Psoas muscle (tissue), 8 donors: ENCODE measurements around the gene PEBP1. TPM values are rescaled to one million over a fixed set of nuclear protein-coding genes. Genes with fewer than 3 reads are reported as not detected.

Experiments
- ATAC-seq, 4 donors: fragments of 200-7000 bp; cut with Tn5 transposase; one replicate each; pipeline ENCODE4 v1.9.1; 2020; ENCODE audit warnings: moderate library complexity in 3 of 4, mild to moderate bottlenecking in 2 of 4
- DNase-seq, 2 donors: peaks; one replicate each; pipeline ENCODE4 v3.0.0-alpha.2; 2020
- H3K27ac ChIP-seq: fragments of 200-600 bp; one replicate; pipeline ENCODE4 v1.8.0; 2022
- H3K27me3 ChIP-seq, 3 donors: fragments of 200-600 bp in 1 of 3; one replicate each; pipeline versions ENCODE4 v1.6.1 to v1.8.0; 2013 to 2022; ENCODE audit warnings: low read length in 2 of 3, mild to moderate bottlenecking in 2 of 3, moderate library complexity in 1 of 3; ENCODE audit not compliant: insufficient read depth in 3 of 3
- H3K36me3 ChIP-seq, 2 donors: fragments of 200-600 bp in 1 of 2; one replicate each; pipeline versions ENCODE4 v1.6.1 to v1.8.0; 2013 to 2022; ENCODE audit warnings: low read depth in 1 of 2, mild to moderate bottlenecking in 1 of 2, moderate library complexity in 1 of 2; ENCODE audit not compliant: insufficient read depth in 1 of 2
- H3K4me1 ChIP-seq: fragments of 200-600 bp; one replicate; pipeline ENCODE4 v1.8.0; 2022
- H3K4me3 ChIP-seq: fragments of 200-600 bp; one replicate; pipeline ENCODE4 v1.8.0; 2022; ENCODE audit warnings: mild to moderate bottlenecking
- H3K9me3 ChIP-seq: fragments of 200-600 bp; one replicate; pipeline ENCODE4 v1.8.0; 2022
- CTCF ChIP-seq: fragments of 200-600 bp; IDR thresholded peaks from one replicate; pipeline ENCODE4 v1.8.0; 2022; ENCODE audit warnings: antibody characterized with exemption
- WGBS, 3 donors: extraction: QIAGEN DNeasy Blood & Tissue Kit; methylation state at CpG; one replicate each; pipeline versions ENCODE4 v1.1.6 to v1.1.7; 2013; 5-methylcytosine and 5-hydroxymethylcytosine counted together
- intact Hi-C, 2 donors: fragments of 100-400 bp; cut with DNase I; formaldehyde crosslinking; loops; one replicate each; pipeline versions ENCODE4 v1.11.0 to v1.14.2; 2022
- polyA plus RNA-seq, 3 donors: library from polyadenylated mRNA; stranded (reverse); fragments of 200-250 nt; gene quantifications; one replicate each; pipeline ENCODE4 v1.2.3, GENCODE V29; 2013
- total RNA-seq, 4 donors: library from RNA; stranded (reverse); fragmentation: NEBNext Ultra II Directional in 2 of 4; extraction: Animal tissue kit (Norgen Biotek cat#: 25700) in 2 of 4; gene quantifications; one replicate each; pipeline versions ENCODE4 v1.2.1 to v1.2.4, GENCODE V29; 2021 to 2023
- donor health status: healthy with polysubstance abuse.
- donor health status: DM: no; HTN: no; CAD: no; lungs with moderate emphysema.
- donor health status: Bipolar disorder and iron deficiency.
- donor health status: healthy.
- donor health status: DM: yes; HTN: yes; CAD: no.
- donor health status: DM: no; HTN: no; CAD: no.
- donor health status: DM: no; HTN: no; CAD: no.
- donor health status: DM: yes; HTN: yes; CAD: no.

Gene PEBP1
- total and polyA plus RNA-seq, 7 donors = 144 to 326 (median 258) TPM

- Histone ChIP-seq H3K36me3 (peaks cover 4 to 78% of the 10 kb centered on the region in 2 donors), H3K4me3 (no peak overlapping the region), H3K9me3 (no peaks in the 10 kb centered on the region), H3K27ac (no peak overlapping the region), H3K27me3 (no peaks in the 10 kb centered on the region), H3K4me1 (no peaks in the 10 kb centered on the region)
- DNase-seq (no peak), ATAC-seq (no peak)
- intact Hi-C loops = no loop called here
- no peak for TF ChIP-seq CTCF
- 94 to 99% (median 98%) methylated on average over 3 of the region's 3 CpGs for WGBS, 3 donors
Observed at GRCh38 chr12:118160536-118160935, 24.6 kb downstream of the PEBP1 start.

- ATAC-seq = no peak
- WGBS, 3 donors = 58 to 70% (median 66%) methylated on average over 6 of the region's 6 CpGs
- Histone ChIP-seq H3K27ac (no peak overlapping the region), H3K9me3 (no peaks in the 10 kb centered on the region), H3K4me1 (no peaks in the 10 kb centered on the region), H3K36me3 (peaks cover 0 to 62% of the 10 kb centered on the region in 2 donors), H3K4me3 (no peak overlapping the region), H3K27me3 (no peaks in the 10 kb centered on the region)
- TF ChIP-seq CTCF = peak; percentile 18
- no peak for DNase-seq
- intact Hi-C loops = no loop called here
Observed at GRCh38 chr12:118164798-118165486, 29.0 kb downstream of the PEBP1 start.

DNA sequence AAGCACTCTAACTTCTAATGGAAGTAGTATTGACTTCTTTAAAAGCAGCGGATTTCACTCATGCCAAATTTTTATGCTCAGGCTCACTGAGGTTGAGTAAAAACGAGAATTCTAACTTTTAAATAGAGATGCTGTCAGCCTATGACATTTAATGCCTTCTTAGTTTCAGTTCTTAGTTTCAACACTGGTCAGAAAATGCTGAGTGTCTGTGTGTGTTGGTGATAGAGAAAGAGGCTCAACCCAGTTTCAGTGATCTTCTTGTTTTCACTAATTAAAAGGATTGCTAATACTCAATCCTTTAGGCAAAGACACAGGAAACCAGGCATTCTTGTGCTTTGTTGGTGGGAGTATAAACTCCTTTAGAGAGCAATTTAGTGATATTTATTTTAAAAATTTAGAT lies 31.0 kb downstream of the PEBP1 start:
- no peak overlapping the region for H3K4me3 ChIP-seq
- no peaks in the 10 kb centered on the region for H3K27me3 ChIP-seq
- intact Hi-C loops = no loop called here
- no peak overlapping the region for H3K27ac ChIP-seq
- no peak for DNase-seq
- TF ChIP-seq CTCF = no peak
- ATAC-seq = no peak
- H3K4me1 ChIP-seq = no peaks in the 10 kb centered on the region
- no peaks in the 10 kb centered on the region for H3K9me3 ChIP-seq
- WGBS, 3 donors = 77 to 88% (median 81%) methylated on average over 2 of the region's 2 CpGs
- H3K36me3 ChIP-seq = peaks cover 0 to 62% of the 10 kb centered on the region in 2 donors

- intact Hi-C loops = no loop called here
- peaks cover 11 to 97% of the 10 kb centered on the region in 2 donors for H3K36me3 ChIP-seq
Observed at GRCh38 chr12:118175823-118176447, 40.0 kb downstream of the PEBP1 start.

More at GRCh38 chr12:118175823-118176447, 40.0 kb downstream of the PEBP1 start:
- ATAC-seq (no peak), DNase-seq (no peak)
- WGBS, 3 donors = 90 to 96% (median 93%) methylated on average over 4 of the region's 4 CpGs
- Histone ChIP-seq H3K27ac (no peak overlapping the region), H3K27me3 (no peaks in the 10 kb centered on the region), H3K4me3 (no peak overlapping the region), H3K4me1 (no peaks in the 10 kb centered on the region), H3K9me3 (no peaks in the 10 kb centered on the region)
- TF ChIP-seq CTCF = no peak
